H9 (cell line): ENCODE results near the gene LILRA1. TPM values are rescaled to one million over a fixed set of nuclear protein-coding genes. Genes with fewer than 3 reads are reported as not detected.

ENCODE experiments used
- DNase-seq: peaks from one replicate; pipeline ENCODE4 v3.0.0-alpha.2; 2017
- H2AFZ ChIP-seq: one replicate; pipeline ENCODE4 v1.6.1; 2013; ENCODE audit warnings: mild to moderate bottlenecking, low read length, control low read depth, moderate library complexity
- H2AK5ac ChIP-seq: 2 replicates; pipeline ENCODE4 v1.6.1; 2013; ENCODE audit warnings: low read length, control low read depth, mixed read lengths; ENCODE audit not compliant: insufficient read length
- H2BK120ac ChIP-seq: one replicate; pipeline ENCODE4 v1.6.1; 2013; ENCODE audit warnings: low read depth, mild to moderate bottlenecking, low read length, control low read depth, inconsistent platforms; ENCODE audit not compliant: poor library complexity, severe bottlenecking
- H2BK12ac ChIP-seq: 2 replicates; pipeline ENCODE4 v1.6.1; 2013; ENCODE audit warnings: low read length, control low read depth, mixed read lengths, low read depth; ENCODE audit not compliant: insufficient read length
- H2BK15ac ChIP-seq: 2 replicates; pipeline ENCODE4 v1.6.1; 2013; ENCODE audit warnings: low read depth, low read length, control low read depth
- H2BK20ac ChIP-seq: one replicate; pipeline ENCODE4 v1.6.1; 2013; ENCODE audit warnings: low read depth, mild to moderate bottlenecking, low read length, control low read depth, inconsistent platforms; ENCODE audit not compliant: poor library complexity, severe bottlenecking
- H2BK5ac ChIP-seq: 2 replicates; pipeline ENCODE4 v1.6.1; 2013; ENCODE audit warnings: low read length, control low read depth, mixed read lengths; ENCODE audit not compliant: insufficient read length
- H3K14ac ChIP-seq: 2 replicates; pipeline ENCODE4 v1.6.1; 2013; ENCODE audit warnings: low read length, control low read depth; ENCODE audit not compliant: insufficient read depth
- H3K18ac ChIP-seq: 2 replicates; pipeline ENCODE4 v1.6.1; 2013; ENCODE audit warnings: low read depth, mild to moderate bottlenecking, mixed read lengths, low read length, control low read depth; ENCODE audit not compliant: insufficient read length
- H3K23ac ChIP-seq: 2 replicates; pipeline ENCODE4 v1.6.1; 2013; ENCODE audit warnings: low read length, control low read depth, mixed read lengths, low read depth; ENCODE audit not compliant: insufficient read length
- H3K23me2 ChIP-seq: 2 replicates; pipeline ENCODE4 v1.6.1; 2013; ENCODE audit warnings: low read depth, mild to moderate bottlenecking, mixed read lengths, low read length, control low read depth; ENCODE audit not compliant: insufficient read length, poor library complexity, severe bottlenecking
- H3K27ac ChIP-seq: 2 replicates; pipeline ENCODE4 v1.5.1; 2013; ENCODE audit warnings: low read length, control low read depth, mixed read lengths, low read depth; ENCODE audit not compliant: insufficient read length
- H3K27me3 ChIP-seq: 2 replicates; pipeline ENCODE4 v1.6.1; 2013; ENCODE audit warnings: low read length, control low read depth, inconsistent platforms; ENCODE audit not compliant: insufficient read depth
- H3K4ac ChIP-seq: 2 replicates; pipeline ENCODE4 v1.6.1; 2013; ENCODE audit warnings: low read depth, mild to moderate bottlenecking, control low read depth, inconsistent platforms, low read length, moderate library complexity
- H3K4me1 ChIP-seq: 2 replicates; pipeline ENCODE4 v1.6.1; 2013; ENCODE audit warnings: low read length, control low read depth, inconsistent platforms; ENCODE audit not compliant: insufficient read depth
- H3K4me2 ChIP-seq: 2 replicates; pipeline ENCODE4 v1.6.1; 2013; ENCODE audit warnings: low read length, control low read depth, mixed read lengths; ENCODE audit not compliant: insufficient read length, insufficient read depth
- H3K56ac ChIP-seq: 2 replicates; pipeline ENCODE4 v1.6.1; 2013; ENCODE audit warnings: low read depth, mild to moderate bottlenecking, mixed read lengths, low read length, control low read depth; ENCODE audit not compliant: insufficient read length
- H3K79me1 ChIP-seq: 2 replicates; pipeline ENCODE4 v1.6.1; 2013; ENCODE audit warnings: low read depth, mild to moderate bottlenecking, moderate library complexity, low read length, control low read depth, inconsistent platforms; ENCODE audit not compliant: insufficient read depth, poor library complexity, severe bottlenecking
- H3K79me2 ChIP-seq: 2 replicates; pipeline ENCODE4 v1.6.1; 2013; ENCODE audit warnings: low read length, control low read depth, inconsistent platforms; ENCODE audit not compliant: insufficient read depth
- H3K9ac ChIP-seq: 2 replicates; pipeline ENCODE4 v1.6.1; 2013; ENCODE audit warnings: low read length, control low read depth, mixed read lengths; ENCODE audit not compliant: insufficient read length; ENCODE audit errors: extremely low read depth
- H3K9me3 ChIP-seq: one replicate; pipeline ENCODE4 v1.6.1; 2013; ENCODE audit warnings: low read depth, low read length, inconsistent platforms; ENCODE audit not compliant: control insufficient read depth
- H3T11ph ChIP-seq: one replicate; pipeline ENCODE4 v1.6.1; 2013; ENCODE audit warnings: mild to moderate bottlenecking, low read length, control low read depth, inconsistent platforms
- H4K20me1 ChIP-seq: one replicate; pipeline ENCODE4 v1.6.1; 2013; ENCODE audit not compliant: control insufficient read depth, insufficient read length, insufficient read depth
- H4K5ac ChIP-seq: 2 replicates; pipeline ENCODE4 v1.6.1; 2013; ENCODE audit warnings: low read depth, mild to moderate bottlenecking, mixed read lengths, low read length, control low read depth; ENCODE audit not compliant: insufficient read length
- H4K8ac ChIP-seq: replicated peaks from 2 replicates; pipeline ENCODE4 v1.6.1; 2013; ENCODE audit warnings: low read length, control low read depth, mixed read lengths, low read depth; ENCODE audit not compliant: insufficient read length
- H4K91ac ChIP-seq: 2 replicates; pipeline ENCODE4 v1.6.1; 2013; ENCODE audit warnings: low read depth, mild to moderate bottlenecking, moderate library complexity, mixed read lengths, low read length, control low read depth; ENCODE audit not compliant: insufficient read length
- H3K27ac Mint-ChIP-seq, 3 experiments: 2 replicates in 2 of 3; 3 replicates in 1 of 3; pipeline ENCODE4 v1.8.0; 2020 to 2021; ENCODE audit warnings: mixed read lengths in 3 of 3, mild to moderate bottlenecking in 1 of 3, moderate library complexity in 1 of 3
- H3K27me3 Mint-ChIP-seq: 2 replicates; pipeline ENCODE4 v1.8.0; 2021; ENCODE audit warnings: low read depth, mild to moderate bottlenecking, moderate library complexity, mixed read lengths
- H3K36me3 Mint-ChIP-seq, 3 experiments: 2 replicates in 2 of 3; 3 replicates in 1 of 3; pipeline ENCODE4 v1.8.0; 2020 to 2021; ENCODE audit warnings: low read depth in 3 of 3, mixed read lengths in 3 of 3; ENCODE audit not compliant: insufficient read depth in 1 of 3
- H3K4me1 Mint-ChIP-seq, 2 experiments: 2 replicates each; pipeline ENCODE4 v1.8.0; 2020; ENCODE audit warnings: mixed read lengths in 2 of 2
- H3K4me3 Mint-ChIP-seq, 2 experiments: 2 replicates in 1 of 2; 3 replicates in 1 of 2; pipeline ENCODE4 v1.8.0; 2020 to 2021; ENCODE audit warnings: mild to moderate bottlenecking in 2 of 2, mixed read lengths in 2 of 2, moderate library complexity in 1 of 2
- H3K9me3 Mint-ChIP-seq, 2 experiments: 2 replicates in 1 of 2; 3 replicates in 1 of 2; pipeline ENCODE4 v1.8.0; 2020; ENCODE audit warnings: mild to moderate bottlenecking in 2 of 2, mixed read lengths in 2 of 2, moderate library complexity in 1 of 2
- WGBS: extraction: QIAGEN DNeasy Blood & Tissue Kit; methylation state at CpG from one replicate; pipeline ENCODE4 v1.1.7; 2013; ENCODE audit warnings: missing lambda C conversion rate, low lambda C conversion rate, mixed read lengths; ENCODE audit not compliant: insufficient read length; ENCODE audit errors: extremely low coverage; 5-methylcytosine and 5-hydroxymethylcytosine counted together
- total RNA-seq: library from RNA; stranded (reverse); gene quantifications from 2 replicates; pipeline ENCODE4 v1.2.1, GENCODE V29; 2021
- TF ChIP-seq, protein P1 (sequence below): fragments of 200-600 bp; sonication (generic); conservative IDR thresholded peaks from 3 replicates; pipeline ENCODE4 v1.8.0; 2021; ENCODE audit warnings: antibody characterized with exemption, mild to moderate bottlenecking

The LILRA1 gene
- total RNA-seq, 1 experiment from 2014 or later, result not detected

DNA sequence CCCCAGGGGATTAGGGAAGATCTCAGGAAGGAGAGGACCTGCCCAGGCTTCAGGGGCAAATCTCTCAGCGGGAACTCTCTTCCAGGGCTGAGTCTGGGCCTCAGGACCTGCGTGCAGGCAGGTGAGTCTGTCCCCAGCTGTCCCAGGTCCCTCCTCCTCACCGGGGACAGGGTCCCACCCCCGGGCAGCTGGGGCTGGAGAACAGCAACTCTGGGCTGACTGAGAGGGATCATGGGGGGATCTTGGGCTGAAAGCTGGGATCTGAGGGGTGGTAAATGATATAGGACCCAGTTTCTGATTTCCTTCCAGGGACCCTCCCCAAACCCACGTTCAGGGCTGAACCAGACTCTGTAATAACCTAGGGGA, 14.3 kb downstream of the LILRA1 start:
- Histone ChIP-seq H3K23me2 (no peaks in the 10 kb centered on the region), H3K79me1 (no peaks in the 10 kb centered on the region), H2BK15ac (no peak overlapping the region), H3K27ac (no peak overlapping the region), H3K9ac (no peak overlapping the region), H2BK12ac (no peak overlapping the region), H3K23ac (no peak overlapping the region), H3K79me2 (no peaks in the 10 kb centered on the region), H3T11ph (no peak overlapping the region), H3K4me2 (no peak overlapping the region), H3K27me3 (no peaks in the 10 kb centered on the region), H2AK5ac (no peak overlapping the region), H2BK5ac (no peak overlapping the region), H3K4ac (no peak overlapping the region), H2BK20ac (no peak overlapping the region), H4K91ac (no peak overlapping the region), H3K14ac (no peak overlapping the region), H4K8ac (no peak overlapping the region), H3K56ac (no peak overlapping the region), H3K4me1 (no peaks in the 10 kb centered on the region), H2BK120ac (no peak overlapping the region), H3K18ac (no peak overlapping the region), H4K5ac (no peak overlapping the region), H2AFZ (no peak overlapping the region), H4K20me1 (no peaks in the 10 kb centered on the region), H3K9me3 (peaks cover 83% of the 10 kb centered on the region)
- no peak for DNase-seq
- H3K4me1 Mint-ChIP-seq, result no peaks in the 10 kb centered on the region
- TF ChIP-seq, protein P1, sequence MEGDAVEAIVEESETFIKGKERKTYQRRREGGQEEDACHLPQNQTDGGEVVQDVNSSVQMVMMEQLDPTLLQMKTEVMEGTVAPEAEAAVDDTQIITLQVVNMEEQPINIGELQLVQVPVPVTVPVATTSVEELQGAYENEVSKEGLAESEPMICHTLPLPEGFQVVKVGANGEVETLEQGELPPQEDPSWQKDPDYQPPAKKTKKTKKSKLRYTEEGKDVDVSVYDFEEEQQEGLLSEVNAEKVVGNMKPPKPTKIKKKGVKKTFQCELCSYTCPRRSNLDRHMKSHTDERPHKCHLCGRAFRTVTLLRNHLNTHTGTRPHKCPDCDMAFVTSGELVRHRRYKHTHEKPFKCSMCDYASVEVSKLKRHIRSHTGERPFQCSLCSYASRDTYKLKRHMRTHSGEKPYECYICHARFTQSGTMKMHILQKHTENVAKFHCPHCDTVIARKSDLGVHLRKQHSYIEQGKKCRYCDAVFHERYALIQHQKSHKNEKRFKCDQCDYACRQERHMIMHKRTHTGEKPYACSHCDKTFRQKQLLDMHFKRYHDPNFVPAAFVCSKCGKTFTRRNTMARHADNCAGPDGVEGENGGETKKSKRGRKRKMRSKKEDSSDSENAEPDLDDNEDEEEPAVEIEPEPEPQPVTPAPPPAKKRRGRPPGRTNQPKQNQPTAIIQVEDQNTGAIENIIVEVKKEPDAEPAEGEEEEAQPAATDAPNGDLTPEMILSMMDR, result no peak
- no peaks in the 10 kb centered on the region for H3K27me3 Mint-ChIP-seq
- peaks cover 95% of the 10 kb centered on the region in 2 experiments for H3K9me3 Mint-ChIP-seq
- H3K4me3 Mint-ChIP-seq, result no peak overlapping the region; a peak in 1 of 5 replicates
- H3K27ac Mint-ChIP-seq, result no peak overlapping the region
- peaks cover 9 to 40% (median 15%) of the 10 kb centered on the region in 3 experiments; a peak in 6 of 7 replicates for H3K36me3 Mint-ChIP-seq
- no CpG with 5 or more reads among the region's 5 CpGs for WGBS
